GM21526 (cell line): Measurements from ENCODE around the gene TRPM3.

Experiments used
- ATAC-seq: cut with Tn5 transposase; IDR thresholded peaks from one replicate; pipeline ENCODE4 v1.9.1; 2021; ENCODE audit warnings: moderate library complexity; ENCODE audit not compliant: unreplicated experiment, low FRiP score

TRPM3 gene

DNA sequence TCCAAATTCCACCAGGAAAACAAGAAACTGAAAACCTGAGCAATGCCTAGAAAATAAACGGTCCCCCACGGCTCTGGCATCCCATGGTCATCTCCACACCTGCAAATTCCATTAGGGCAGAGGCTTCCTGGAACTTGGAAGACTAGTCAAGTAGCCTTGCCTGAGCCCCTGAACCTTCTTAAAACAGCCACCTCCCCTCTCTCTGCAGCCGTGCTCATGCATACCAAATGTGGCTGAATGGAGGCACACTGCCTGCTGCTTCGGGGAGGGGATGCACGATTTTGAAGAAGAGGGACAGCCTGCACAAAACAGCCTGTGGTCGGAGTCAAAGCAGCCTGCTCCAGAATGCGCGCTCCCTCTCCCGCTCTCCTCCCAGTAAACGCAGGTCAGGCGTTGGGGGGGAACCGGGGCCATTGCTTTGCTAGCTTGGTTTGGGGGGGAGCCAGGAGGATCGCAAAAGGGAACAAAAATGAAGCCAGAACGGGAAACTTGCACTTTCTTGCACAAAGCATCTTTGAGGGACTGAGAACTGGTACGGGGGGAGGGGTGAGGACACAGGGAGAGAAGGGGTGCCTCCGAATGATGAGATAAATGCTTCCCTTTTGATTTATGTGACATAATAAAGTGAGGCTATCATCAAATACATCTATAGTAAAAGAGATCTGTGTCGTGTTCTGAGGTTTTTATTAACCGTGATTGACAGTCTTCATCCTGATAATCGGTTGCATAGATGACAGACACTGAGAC, at the start of gene TRPM3:
TRPM3 (minus strand) TSS at position 347 of the 747 bp plus-strand sequence; CDS start at position 80, 267 bp downstream.
- ATAC-seq: no peak

GRCh38 chr9:71168418-71168817, 47.0 kb upstream of the TRPM3 start:
- no peak for ATAC-seq

DNA sequence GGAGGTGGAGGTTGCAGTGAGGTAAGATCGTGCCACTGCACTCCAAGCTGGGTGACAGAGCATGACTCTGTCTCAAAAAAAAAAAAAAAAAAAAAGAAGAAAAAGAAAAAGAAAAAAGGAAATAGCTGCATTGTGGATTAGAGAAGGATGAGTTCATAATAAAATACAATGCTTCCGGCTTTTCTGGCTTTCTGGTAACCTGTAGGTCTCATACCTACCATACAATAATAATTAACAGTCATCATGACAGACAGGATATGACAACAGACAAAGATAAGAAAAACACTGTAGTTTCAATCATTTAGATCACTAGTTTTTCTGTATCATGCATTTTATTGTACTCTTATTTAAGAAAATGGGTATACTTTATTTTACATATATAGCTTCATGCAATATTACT, 40.7 kb upstream of the TRPM3 start:
- ATAC-seq: no peak

- no peak for ATAC-seq
Measured at GRCh38 chr9:71157731-71158130, 36.3 kb upstream of the TRPM3 start.

DNA sequence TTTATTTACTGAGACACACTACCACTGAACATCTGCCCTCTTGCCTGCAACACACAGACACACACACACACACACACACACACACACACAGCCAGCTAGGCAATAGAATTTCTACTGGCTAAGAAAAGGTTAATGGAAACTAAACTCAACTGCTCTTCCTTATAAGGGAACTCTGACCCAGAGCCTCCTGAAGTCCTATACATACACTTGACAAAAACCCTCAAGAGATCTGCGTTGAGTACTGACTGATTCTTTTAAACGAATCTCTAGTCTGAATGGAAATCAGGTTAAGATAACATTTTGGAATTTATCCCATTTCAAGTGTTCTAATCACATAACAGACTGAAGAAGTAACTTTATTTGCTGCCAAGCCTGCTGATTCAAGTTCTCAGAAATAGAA, 25.9 kb upstream of the TRPM3 start:
- ATAC-seq: no peak

- ATAC-seq: no peak
Measured at GRCh38 chr9:71146511-71146910, 25.1 kb upstream of the TRPM3 start.

- no peak for ATAC-seq
Measured at GRCh38 chr9:71145179-71145578, 23.8 kb upstream of the TRPM3 start.

GRCh38 chr9:71144495-71144894, 23.1 kb upstream of the TRPM3 start:
- no peak for ATAC-seq

GRCh38 chr9:71136696-71137095, 15.3 kb upstream of the TRPM3 start:
- no peak for ATAC-seq

GRCh38 chr9:71131145-71131544, 9.7 kb upstream of the TRPM3 start:
- no peak for ATAC-seq

DNA sequence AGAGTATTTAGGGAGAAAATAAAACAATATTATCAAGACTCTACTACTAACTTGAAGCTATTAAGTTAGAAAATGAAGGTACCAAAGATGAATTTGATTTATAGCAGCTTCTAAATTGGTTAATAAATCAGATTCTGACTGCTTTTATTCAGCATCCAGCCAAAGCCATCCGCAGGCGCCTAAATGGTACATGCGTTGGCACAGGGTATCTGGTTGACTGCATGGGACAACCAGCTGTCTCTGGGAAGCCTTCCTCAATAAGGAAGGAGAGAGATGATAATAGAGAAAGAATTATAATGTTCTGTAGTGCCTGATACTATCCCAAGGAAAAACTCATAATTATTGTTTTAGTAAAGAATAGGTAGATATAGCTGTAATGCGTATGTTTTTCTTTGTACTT, 9.1 kb upstream of the TRPM3 start:
- ATAC-seq: no peak

DNA sequence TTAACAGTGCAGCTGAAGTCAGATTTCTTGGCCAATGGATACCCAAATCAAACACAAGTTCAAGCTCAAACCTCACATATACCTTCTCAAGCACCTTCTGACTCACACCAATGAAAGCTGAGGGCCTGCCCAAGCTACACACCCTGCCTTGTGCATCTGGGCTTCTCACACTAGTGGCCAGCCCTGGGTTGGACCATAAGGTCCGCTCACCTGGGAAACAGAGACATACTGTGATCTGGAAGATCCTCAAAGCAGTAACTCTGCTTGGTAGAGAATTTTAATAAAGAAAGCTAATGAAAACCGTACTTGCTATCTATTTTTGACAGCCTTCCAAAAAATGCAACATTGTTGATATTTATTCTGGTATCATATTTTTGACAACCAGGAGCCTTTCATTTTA, 7.4 kb upstream of the TRPM3 start:
- no peak for ATAC-seq

GRCh38 chr9:71127301-71127700, 5.9 kb upstream of the TRPM3 start:
- no peak for ATAC-seq

GRCh38 chr9:71122421-71122820, 1.0 kb upstream of the TRPM3 start:
- ATAC-seq: no peak

- no peak for ATAC-seq
Measured at GRCh38 chr9:71122022-71122275, 528 bp upstream of the TRPM3 start.

DNA sequence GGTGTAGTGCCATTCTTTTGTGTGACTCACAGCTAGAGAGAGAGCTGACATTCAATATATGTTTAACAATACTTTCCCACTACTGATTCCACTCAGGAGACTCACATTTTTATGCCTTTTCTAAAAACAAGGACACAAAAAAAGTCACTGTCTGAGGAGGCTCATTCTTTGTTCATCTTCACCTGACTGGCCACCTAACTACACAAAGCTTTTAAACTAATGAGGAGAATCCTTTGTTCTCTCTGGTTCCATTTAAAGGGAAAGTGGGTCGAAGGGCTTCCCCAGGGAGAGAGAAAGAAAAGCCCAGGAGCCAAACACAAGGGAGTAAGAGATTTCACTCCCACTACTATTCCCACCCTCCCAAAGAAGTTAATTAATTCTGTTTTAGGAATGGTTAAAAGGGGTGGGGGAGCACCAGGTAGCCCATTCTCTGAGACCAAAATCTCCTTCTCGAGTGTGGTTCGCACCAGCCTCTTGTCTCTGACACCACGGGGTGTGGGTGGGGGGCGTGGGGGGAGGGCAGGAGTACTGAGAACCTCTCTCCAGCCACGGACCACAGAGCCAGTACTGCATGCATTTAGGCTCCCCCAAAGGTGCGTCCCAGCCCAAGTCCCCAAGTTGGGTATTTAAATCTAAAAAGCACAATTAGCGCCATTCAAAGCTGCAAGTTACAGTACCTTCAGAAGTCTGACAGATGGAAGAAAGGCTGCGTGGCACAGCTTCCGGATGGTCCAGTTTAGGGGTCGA, 747 bp downstream of the TRPM3 start:
- ATAC-seq: no peak

GRCh38 chr9:71119746-71120145, 1.7 kb downstream of the TRPM3 start:
- no peak for ATAC-seq

DNA sequence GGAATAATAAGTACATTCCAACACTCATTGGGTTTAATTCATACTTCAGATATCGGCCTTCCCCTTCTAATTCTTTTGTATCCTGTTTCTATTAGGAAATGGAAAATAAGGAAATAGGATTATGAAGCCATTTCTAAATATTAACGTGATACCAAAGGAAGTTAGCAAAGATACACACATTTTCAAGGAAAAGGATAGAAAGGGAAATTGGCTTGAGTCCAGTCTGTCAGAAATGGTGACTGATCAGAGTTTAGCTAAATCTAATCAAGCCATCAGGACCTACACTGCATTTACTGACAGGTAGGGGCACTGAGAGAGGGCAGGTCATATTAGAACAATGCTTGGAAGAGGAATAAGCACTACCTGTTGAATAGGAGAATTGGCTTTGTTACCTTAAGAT, 3.1 kb downstream of the TRPM3 start:
- no peak for ATAC-seq

DNA sequence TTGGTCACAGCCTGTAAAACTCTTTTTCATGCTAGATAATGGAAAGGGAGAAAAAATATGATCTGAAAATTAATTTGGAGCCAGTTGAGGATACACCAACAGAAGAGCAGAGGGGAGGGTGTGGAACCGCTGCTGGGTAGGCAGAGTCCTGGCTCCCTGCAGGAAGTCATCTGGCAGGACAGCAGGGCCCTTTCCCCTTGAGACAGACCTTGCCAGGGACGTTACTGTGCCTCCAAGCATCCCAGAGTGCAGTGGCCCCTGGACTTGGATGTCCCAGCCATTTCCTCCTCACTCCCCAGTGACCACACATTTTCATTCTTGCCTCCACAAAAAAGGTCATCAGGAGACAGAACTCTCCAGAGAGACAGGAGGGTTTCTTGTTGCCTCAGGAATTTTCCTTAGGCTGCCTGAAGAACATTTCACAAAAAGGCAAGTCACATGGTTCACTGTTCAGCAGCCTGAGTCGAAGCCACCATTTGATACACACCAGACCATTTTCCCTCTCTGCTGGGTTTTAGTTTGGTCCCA, 5.9 kb downstream of the TRPM3 start:
- ATAC-seq: no peak

DNA sequence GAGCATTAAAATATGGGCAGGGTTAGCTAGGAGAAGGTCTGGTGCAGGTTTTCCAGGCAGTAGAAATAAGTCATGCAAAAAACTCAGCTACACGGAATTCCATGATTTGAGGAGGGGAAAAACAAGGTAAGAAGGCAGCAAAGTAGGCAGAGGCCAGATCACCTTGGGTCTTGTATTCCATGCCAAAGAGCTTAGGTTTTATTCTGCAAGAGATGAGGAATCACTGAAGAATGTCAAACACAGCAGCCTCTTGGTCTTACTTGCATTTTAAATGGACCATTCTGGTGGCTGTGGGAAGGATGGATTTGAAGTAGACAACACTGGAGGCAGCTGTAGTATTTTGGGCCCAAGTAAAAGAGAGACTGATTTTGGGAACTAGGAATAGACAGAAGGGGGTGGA, 8.6 kb downstream of the TRPM3 start:
- no peak for ATAC-seq

DNA sequence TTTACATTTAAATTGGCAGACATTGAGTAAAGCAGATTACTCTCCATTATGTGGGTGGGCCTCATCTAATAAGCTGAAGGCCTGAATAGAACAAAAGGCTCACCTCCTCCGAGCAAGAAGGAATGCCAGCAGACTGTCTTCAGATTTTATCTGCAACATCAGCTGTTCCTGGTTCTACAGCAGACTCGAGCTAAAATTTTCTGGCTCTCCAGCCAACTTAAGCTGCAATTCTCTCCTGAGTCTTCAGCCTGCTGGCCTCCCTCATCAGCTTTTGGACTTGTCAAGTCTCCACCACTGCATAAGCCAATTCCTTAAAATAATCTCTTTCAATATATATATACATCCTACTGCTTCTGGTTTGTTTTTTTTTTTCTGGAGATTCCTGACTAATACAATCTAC, 12.5 kb downstream of the TRPM3 start:
- no peak for ATAC-seq

GRCh38 chr9:71106992-71107391, 14.4 kb downstream of the TRPM3 start:
- ATAC-seq: no peak
